ENCODE measurements around the gene GAK. TPM values are rescaled to one million over a fixed set of nuclear protein-coding genes. Genes with fewer than 3 reads are reported as not detected.

GAK gene
- total RNA-seq, 3 donors from 2014 or later (not counting 1 experiment from before 2014, with no cell fraction given), result 349 to 358 (median 349) TPM

DNA sequence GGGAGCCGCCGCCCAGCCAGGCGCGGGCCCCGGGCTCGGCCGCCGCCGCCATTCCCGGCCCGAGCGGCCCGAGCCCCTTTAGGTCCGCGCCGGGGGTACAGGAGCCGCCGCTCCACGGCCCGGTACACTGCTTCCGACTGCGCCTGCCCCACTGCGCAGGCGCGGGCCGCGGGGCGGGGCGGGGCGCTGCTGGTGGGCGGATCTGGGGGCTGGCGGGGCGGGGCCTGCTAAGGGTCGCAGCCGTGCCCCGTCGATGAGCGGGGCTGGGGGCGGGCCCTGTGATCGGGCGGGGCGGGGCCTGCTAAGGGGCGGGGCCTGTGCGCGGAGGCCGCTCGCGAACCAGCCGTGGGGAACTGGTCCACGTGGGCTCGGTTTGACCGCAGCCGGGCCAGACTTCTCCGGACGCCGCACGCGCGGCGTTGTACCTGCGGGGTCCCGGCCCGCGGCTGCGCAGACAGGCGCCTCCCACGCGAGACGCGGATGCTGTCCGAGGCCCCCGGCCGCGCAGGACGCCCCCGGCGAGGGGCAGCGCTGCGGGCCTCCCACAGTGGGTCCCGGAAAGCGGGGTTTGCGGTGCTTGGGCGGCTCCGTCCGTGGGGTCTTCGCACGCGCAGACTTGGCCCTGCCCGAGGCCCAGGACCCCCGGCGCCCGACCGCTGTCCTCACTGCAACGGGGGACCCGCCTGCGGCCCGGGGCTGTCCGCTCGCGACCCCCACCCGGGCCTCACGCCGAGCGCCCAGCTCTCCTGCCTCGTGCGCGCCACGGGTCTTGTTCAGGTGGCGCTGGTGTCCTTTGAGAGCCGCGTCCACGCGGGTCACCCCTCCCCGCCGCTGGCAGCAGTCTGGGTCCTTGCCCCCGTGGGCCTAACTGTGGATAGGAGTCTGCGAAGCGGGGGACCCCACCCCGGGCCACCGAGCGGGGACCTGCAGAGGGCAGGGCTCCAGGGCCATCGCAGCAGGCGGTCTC, 41.6 kb upstream of the GAK start, which contains the start of gene DGKQ:
Gene DGKQ (minus strand): TSS at position 139 of the 967 bp plus-strand sequence. CDS start 87 bp downstream, at position 52.
- peak within 1 kb of the TSS in 1 of 2 donors; percentile 78 for H3K27ac Mint-ChIP-seq

GRCh38 chr4:972651-973424, 40.7 kb upstream of the GAK start:
- Histone ChIP-seq H3K27me3 (ENCODE audit: control insufficient read depth, insufficient read depth, low read length) (peaks cover 3% of the 10 kb centered on the region), H3K36me3 (ENCODE audit: control insufficient read depth, insufficient read depth, low read length) (no peaks in the 10 kb centered on the region), H3K27ac (ENCODE audit: low read length) (peak overlapping the region; percentile 16), H3K4me3 (ENCODE audit: low read length) (peak overlapping the region; percentile 56), H3K4me1 (ENCODE audit: control insufficient read depth, insufficient read depth, low read length) (peaks cover 53% of the 10 kb centered on the region), H3K9me3 (ENCODE audit: control insufficient read depth, insufficient read depth, low read length) (no peaks in the 10 kb centered on the region)
- Mint-ChIP-seq H3K36me3 (no peaks in the 10 kb centered on the region), H3K4me3 (peak overlapping the region; percentile 74), H3K4me1 (peaks cover 19 to 30% of the 10 kb centered on the region in 2 donors), H3K9me3 (no peaks in the 10 kb centered on the region), H3K27me3 (ENCODE audit: low read depth in 2 of 2) (no peaks in the 10 kb centered on the region), H3K27ac (peak overlapping the region in 1 of 2 donors; percentile 78)
- peak; percentile 16 to 39 (median 32) for ATAC-seq
- peak; percentile 60 to 77 for DNase-seq
- 1% methylated on average over 65 of the region's 65 CpGs for WGBS (ENCODE audit: insufficient coverage)
- intact Hi-C loops (cut with micrococcal nuclease), result loop anchor here (1.0 to 5.0 kb wide), 3 partner anchors 12 to 41 kb away; partner anchors contain the start of genes FGFRL1, GAK and TMEM175
- TF ChIP-seq, protein P1, sequence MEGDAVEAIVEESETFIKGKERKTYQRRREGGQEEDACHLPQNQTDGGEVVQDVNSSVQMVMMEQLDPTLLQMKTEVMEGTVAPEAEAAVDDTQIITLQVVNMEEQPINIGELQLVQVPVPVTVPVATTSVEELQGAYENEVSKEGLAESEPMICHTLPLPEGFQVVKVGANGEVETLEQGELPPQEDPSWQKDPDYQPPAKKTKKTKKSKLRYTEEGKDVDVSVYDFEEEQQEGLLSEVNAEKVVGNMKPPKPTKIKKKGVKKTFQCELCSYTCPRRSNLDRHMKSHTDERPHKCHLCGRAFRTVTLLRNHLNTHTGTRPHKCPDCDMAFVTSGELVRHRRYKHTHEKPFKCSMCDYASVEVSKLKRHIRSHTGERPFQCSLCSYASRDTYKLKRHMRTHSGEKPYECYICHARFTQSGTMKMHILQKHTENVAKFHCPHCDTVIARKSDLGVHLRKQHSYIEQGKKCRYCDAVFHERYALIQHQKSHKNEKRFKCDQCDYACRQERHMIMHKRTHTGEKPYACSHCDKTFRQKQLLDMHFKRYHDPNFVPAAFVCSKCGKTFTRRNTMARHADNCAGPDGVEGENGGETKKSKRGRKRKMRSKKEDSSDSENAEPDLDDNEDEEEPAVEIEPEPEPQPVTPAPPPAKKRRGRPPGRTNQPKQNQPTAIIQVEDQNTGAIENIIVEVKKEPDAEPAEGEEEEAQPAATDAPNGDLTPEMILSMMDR (IDR thresholded peaks at IDR 0.05), result no peak

More for the DNA sequence above, 41.6 kb upstream of the GAK start, which contains the start of gene DGKQ:
- Mint-ChIP-seq H3K4me1 (peaks cover 19 to 26% of the 10 kb centered on the region in 2 donors), H3K4me3 (peak within 1 kb of the TSS; percentile 74), H3K36me3 (no peaks in the 10 kb centered on the region), H3K9me3 (no peaks in the 10 kb centered on the region), H3K27me3 (ENCODE audit: low read depth in 2 of 2) (no peaks in the 10 kb centered on the region)
- ATAC-seq, result peak; percentile 78 to 93 (median 82)
- Histone ChIP-seq H3K4me1 (ENCODE audit: control insufficient read depth, insufficient read depth, low read length) (peaks cover 44% of the 10 kb centered on the region), H3K27ac (ENCODE audit: low read length) (peak within 1 kb of the TSS; percentile 16), H3K4me3 (ENCODE audit: low read length) (peak within 1 kb of the TSS; percentile 56), H3K9me3 (ENCODE audit: control insufficient read depth, insufficient read depth, low read length) (no peaks in the 10 kb centered on the region), H3K27me3 (ENCODE audit: control insufficient read depth, insufficient read depth, low read length) (no peaks in the 10 kb centered on the region), H3K36me3 (ENCODE audit: control insufficient read depth, insufficient read depth, low read length) (no peaks in the 10 kb centered on the region)
- DNase-seq, result peak; percentile 88 to 92
- 26% methylated on average over 123 of the region's 123 CpGs for WGBS (ENCODE audit: insufficient coverage)
- intact Hi-C loops (cut with micrococcal nuclease), result loop anchor here (1.0 to 5.0 kb wide), 3 partner anchors 12 to 41 kb away; partner anchors contain the start of genes FGFRL1, GAK and TMEM175
- TF ChIP-seq, protein P1 (IDR thresholded peaks at IDR 0.05), result no peak

DNA sequence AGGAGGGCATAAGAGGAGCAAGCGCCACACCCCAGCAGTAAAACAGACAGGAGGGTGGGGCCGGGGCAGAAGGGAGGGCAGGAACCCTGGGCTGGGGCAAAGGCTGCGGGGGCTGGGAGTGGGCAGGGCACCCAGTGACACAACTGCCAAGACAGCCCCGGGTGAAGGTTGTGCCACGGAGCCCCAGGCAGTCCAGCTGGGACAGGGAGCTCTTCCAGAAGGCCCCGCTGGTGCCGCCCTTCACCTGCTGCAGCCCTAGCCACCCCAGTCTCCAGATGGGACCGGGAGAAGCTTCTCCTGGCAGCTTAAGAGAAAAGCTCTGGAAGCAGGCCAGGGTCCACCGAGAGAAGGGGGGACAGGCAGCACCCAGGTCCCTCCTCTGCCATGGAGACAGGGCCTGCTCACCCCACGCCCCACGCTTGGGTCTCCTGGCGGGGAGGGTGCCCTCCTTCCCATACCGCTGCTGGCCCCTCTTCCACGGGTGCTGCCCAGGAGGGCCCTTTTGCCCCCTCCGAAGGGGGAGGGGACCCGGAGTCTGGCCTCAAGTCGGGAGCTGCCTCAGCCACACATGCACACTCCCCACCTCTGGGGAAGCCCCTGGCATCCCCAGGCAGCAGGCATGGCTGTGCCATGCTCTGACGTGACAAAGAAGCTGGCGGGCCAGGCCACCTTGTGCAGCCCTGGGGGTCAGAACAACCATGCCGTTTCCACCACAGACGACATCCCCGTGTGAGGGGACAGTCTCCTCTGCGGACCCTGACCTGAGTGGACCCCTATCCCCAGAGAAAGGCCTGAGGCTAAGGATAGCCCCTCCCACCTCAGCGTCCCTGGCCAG, 39.8 kb upstream of the GAK start:
- H3K4me1 ChIP-seq (ENCODE audit: control insufficient read depth, insufficient read depth, low read length), result peaks cover 57% of the 10 kb centered on the region
- intact Hi-C loops (cut with micrococcal nuclease), result loop anchor here (5.0 kb wide), 1 partner anchor 40 kb away; the partner anchor contains the start of gene FGFRL1
- H3K9me3 ChIP-seq (ENCODE audit: control insufficient read depth, insufficient read depth, low read length), result no peaks in the 10 kb centered on the region
- ATAC-seq (no peak), DNase-seq (peak in 1 of 2 donors; percentile 49)
- H3K9me3 Mint-ChIP-seq, result no peaks in the 10 kb centered on the region
- H3K36me3 Mint-ChIP-seq, result no peaks in the 10 kb centered on the region
- H3K4me3 Mint-ChIP-seq, result peak overlapping the region; percentile 81
- H3K27ac Mint-ChIP-seq, result peak overlapping the region; percentile 78 to 87
- peaks cover 2% of the 10 kb centered on the region for H3K36me3 ChIP-seq (ENCODE audit: control insufficient read depth, insufficient read depth, low read length)
- H3K27me3 ChIP-seq (ENCODE audit: control insufficient read depth, insufficient read depth, low read length), result peaks cover 3% of the 10 kb centered on the region
- peak overlapping the region; percentile 56 for H3K4me3 ChIP-seq (ENCODE audit: low read length)
- H3K27me3 Mint-ChIP-seq (ENCODE audit: low read depth in 2 of 2), result no peaks in the 10 kb centered on the region
- H3K27ac ChIP-seq (ENCODE audit: low read length), result peak overlapping the region; percentile 87
- 75% methylated on average over 24 of the region's 24 CpGs for WGBS (ENCODE audit: insufficient coverage)
- H3K4me1 Mint-ChIP-seq, result peaks cover 19 to 30% of the 10 kb centered on the region in 2 donors
- TF ChIP-seq, protein P1 (IDR thresholded peaks at IDR 0.05), result no peak

Measured in natural killer cell (primary cell).